Keratinocyte (primary cell): ENCODE results near the gene TOR1B. TPM values are rescaled to one million over a fixed set of nuclear protein-coding genes. Genes with fewer than 3 reads are reported as not detected.

Experiments used
- DNase-seq: peaks from one replicate; pipeline ENCODE4 v3.0.0-alpha.2; 2011; ENCODE audit warnings: low read depth, missing footprints, low spot score
- FAIRE-seq: peaks from 2 replicates; lab custom pipeline; 2011; peaks lifted over from hg19 to GRCh38; lab: Jason Lieb, UNC
- H2AFZ ChIP-seq: 2 replicates; pipeline ENCODE4 v1.6.0; 2012; ENCODE audit warnings: low read length, control low read depth, inconsistent platforms; ENCODE audit not compliant: control insufficient read depth
- H3K27ac ChIP-seq: 2 replicates; pipeline ENCODE4 v1.5.1; 2011; ENCODE audit warnings: low read length; ENCODE audit not compliant: control insufficient read depth, insufficient read depth
- H3K27me3 ChIP-seq: 3 replicates; pipeline ENCODE4 v1.6.0; 2011; ENCODE audit warnings: low read length; ENCODE audit not compliant: control insufficient read depth, insufficient read depth; ENCODE audit errors: extremely low read depth
- H3K36me3 ChIP-seq, 2 experiments: 2 replicates in 1 of 2; 3 replicates in 1 of 2; pipeline ENCODE4 v1.5.1; 2011; ENCODE audit warnings: low read length in 2 of 2, mild to moderate bottlenecking in 1 of 2; ENCODE audit not compliant: control insufficient read depth in 2 of 2, insufficient read depth in 2 of 2; ENCODE audit errors: extremely low read depth in 1 of 2
- H3K4me1 ChIP-seq: 3 replicates; pipeline ENCODE4 v1.5.1; 2011; ENCODE audit warnings: low read length; ENCODE audit not compliant: control insufficient read depth, insufficient read depth; ENCODE audit errors: extremely low read depth
- H3K4me2 ChIP-seq: 3 replicates; pipeline ENCODE4 v1.6.0; 2011; ENCODE audit warnings: low read depth, low read length; ENCODE audit not compliant: control insufficient read depth, insufficient read depth; ENCODE audit errors: extremely low read depth
- H3K4me3 ChIP-seq, 3 experiments: fragments of 200-600 bp in 1 of 3; sonication (generic) in 1 of 3; 2 replicates in 2 of 3; 3 replicates in 1 of 3; pipeline ENCODE4 v1.5.1; 2011 to 2016; ENCODE audit warnings: low read length in 3 of 3, mild to moderate bottlenecking in 3 of 3, control low read depth in 2 of 3, inconsistent platforms in 1 of 3, low read depth in 1 of 3, mixed read lengths in 1 of 3, mixed run types in 1 of 3, moderate library complexity in 1 of 3; ENCODE audit not compliant: control insufficient read depth in 2 of 3, insufficient read depth in 2 of 3; ENCODE audit errors: extremely low read depth in 1 of 3
- H3K79me2 ChIP-seq: 2 replicates; pipeline ENCODE4 v1.6.0; 2012; ENCODE audit warnings: low read length; ENCODE audit not compliant: control insufficient read depth, insufficient read depth
- H3K9ac ChIP-seq: 3 replicates; pipeline ENCODE4 v1.6.0; 2011; ENCODE audit warnings: low read length; ENCODE audit not compliant: control insufficient read depth, insufficient read depth; ENCODE audit errors: extremely low read depth
- H3K9me1 ChIP-seq: 3 replicates; pipeline ENCODE4 v1.6.0; 2011; ENCODE audit warnings: low read length; ENCODE audit not compliant: control insufficient read depth, insufficient read depth; ENCODE audit errors: extremely low read depth
- H3K9me3 ChIP-seq: 2 replicates; pipeline ENCODE4 v1.5.1; 2012; ENCODE audit warnings: low read depth, low read length; ENCODE audit not compliant: control insufficient read depth
- H4K20me1 ChIP-seq: 3 replicates; pipeline ENCODE4 v1.6.0; 2011; ENCODE audit warnings: low read length; ENCODE audit not compliant: control insufficient read depth, insufficient read depth; ENCODE audit errors: extremely low read depth
- EZH2 ChIP-seq: IDR thresholded peaks from one replicate; pipeline ENCODE4 v1.6.1; 2012; ENCODE audit warnings: inconsistent platforms, mild to moderate bottlenecking, low read length, moderate library complexity
- dilution Hi-C: fragments of 300-500 bp; cut with MboI; formaldehyde crosslinking; loops from one replicate; pipeline ENCODE4 v1.7.0; 2020; ENCODE audit warnings: low sequenced_read_pairs; ENCODE audit not compliant: extremely low pct_ligation_motif_present
- polyA plus RNA-seq, 5 experiments: library from polyadenylated mRNA; depleted of rRNA in 3 of 5; stranded (reverse) in 3 of 5; stranded (forward) in 1 of 5; unstranded in 1 of 5; fragments of >200 nt; gene quantifications; 1 replicate in 1 of 5; 2 replicates in 3 of 5; 3 replicates in 1 of 5; pipeline versions ENCODE4 v1.2.1 to v1.2.3, GENCODE V29; 2011 to 2012; ENCODE audit warnings: missing spikeins in 2 of 5, low read depth in 1 of 5, low replicate concordance in 1 of 5
- TF ChIP-seq, protein P1 (sequence below), 3 experiments: IDR thresholded peaks in 1 of 3; conservative IDR thresholded peaks in 1 of 3; optimal IDR thresholded peaks in 1 of 3; 2 replicates in 2 of 3; 3 replicates in 1 of 3; pipeline versions ENCODE3 to v1.5.1; 2011; ENCODE audit warnings: low read length in 3 of 3, mild to moderate bottlenecking in 3 of 3, moderate library complexity in 2 of 3, control low read depth in 1 of 3, inconsistent platforms in 1 of 3; ENCODE audit not compliant: insufficient read depth in 2 of 3; ENCODE audit errors: extremely low read depth in 1 of 3

The TOR1B gene
- polyA plus RNA-seq, 1 donor (not counting 4 experiments of a cell fraction or from before 2014, with no cell fraction given), result 24.2 TPM

DNA sequence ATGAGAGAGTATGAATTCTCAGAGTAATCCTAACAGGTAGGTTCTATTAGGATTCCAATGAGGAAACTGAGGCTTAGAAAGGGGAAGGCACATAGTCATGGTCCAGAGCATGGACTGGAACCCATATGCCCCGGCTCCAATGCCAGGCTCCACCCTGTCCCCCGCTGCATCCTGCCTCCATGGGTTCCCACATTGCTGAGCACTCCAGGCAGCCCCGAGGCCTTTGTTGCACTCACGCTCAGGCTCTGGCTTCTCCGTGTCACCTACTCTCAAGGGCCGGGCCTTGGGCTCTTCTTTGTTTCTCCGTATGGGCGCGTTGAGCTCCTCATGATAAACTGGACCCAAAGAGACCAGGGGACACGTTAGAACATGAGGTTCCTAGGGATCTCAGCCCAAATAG lies 26.0 kb downstream of the TOR1B start:
- Histone ChIP-seq H3K9ac (no peak overlapping the region), H3K27ac (no peak overlapping the region), H2AFZ (no peak overlapping the region), H3K36me3 (peaks cover 13 to 16% of the 10 kb centered on the region in 2 experiments), H3K27me3 (no peaks in the 10 kb centered on the region), H3K9me3 (no peaks in the 10 kb centered on the region), H3K4me3 (no peak overlapping the region), H3K79me2 (peaks cover 7% of the 10 kb centered on the region), H4K20me1 (no peaks in the 10 kb centered on the region), H3K4me1 (peaks cover 3% of the 10 kb centered on the region), H3K9me1 (no peaks in the 10 kb centered on the region), H3K4me2 (no peak overlapping the region)
- FAIRE-seq (no peak), DNase-seq (no peak)
- dilution Hi-C loops, result no loop called here
- TF ChIP-seq, protein P1, sequence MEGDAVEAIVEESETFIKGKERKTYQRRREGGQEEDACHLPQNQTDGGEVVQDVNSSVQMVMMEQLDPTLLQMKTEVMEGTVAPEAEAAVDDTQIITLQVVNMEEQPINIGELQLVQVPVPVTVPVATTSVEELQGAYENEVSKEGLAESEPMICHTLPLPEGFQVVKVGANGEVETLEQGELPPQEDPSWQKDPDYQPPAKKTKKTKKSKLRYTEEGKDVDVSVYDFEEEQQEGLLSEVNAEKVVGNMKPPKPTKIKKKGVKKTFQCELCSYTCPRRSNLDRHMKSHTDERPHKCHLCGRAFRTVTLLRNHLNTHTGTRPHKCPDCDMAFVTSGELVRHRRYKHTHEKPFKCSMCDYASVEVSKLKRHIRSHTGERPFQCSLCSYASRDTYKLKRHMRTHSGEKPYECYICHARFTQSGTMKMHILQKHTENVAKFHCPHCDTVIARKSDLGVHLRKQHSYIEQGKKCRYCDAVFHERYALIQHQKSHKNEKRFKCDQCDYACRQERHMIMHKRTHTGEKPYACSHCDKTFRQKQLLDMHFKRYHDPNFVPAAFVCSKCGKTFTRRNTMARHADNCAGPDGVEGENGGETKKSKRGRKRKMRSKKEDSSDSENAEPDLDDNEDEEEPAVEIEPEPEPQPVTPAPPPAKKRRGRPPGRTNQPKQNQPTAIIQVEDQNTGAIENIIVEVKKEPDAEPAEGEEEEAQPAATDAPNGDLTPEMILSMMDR (optimal IDR thresholded peaks at IDR 0.05 in 1 of 3, IDR thresholded peaks at IDR 0.05 in 1 of 3, conservative IDR thresholded peaks at IDR 0.05 in 1 of 3; ENCODE audit: extremely low read depth in 1 of 3, insufficient read depth in 2 of 3, low read length in 3 of 3), result no peak
- TF ChIP-seq EZH2, result no peak

DNA sequence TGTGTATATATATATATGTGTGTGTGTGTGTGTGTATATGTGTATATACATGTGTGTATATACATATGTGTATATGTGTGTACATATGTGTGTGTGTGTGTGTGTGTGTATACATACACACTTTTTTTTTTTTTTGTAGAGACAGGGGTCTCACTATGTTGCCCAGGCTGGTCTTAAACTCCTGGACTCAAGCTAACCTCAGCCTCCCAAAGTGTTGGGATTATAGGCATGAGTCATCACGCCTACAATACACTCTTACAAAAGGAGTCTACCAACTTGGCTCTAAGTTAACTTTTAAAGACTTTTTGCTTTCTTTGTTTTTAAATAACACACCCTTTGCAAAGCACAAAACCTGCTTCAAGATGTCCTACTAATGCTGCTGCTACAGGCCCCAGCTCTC lies 30.0 kb downstream of the TOR1B start:
- Histone ChIP-seq H3K4me2 (no peak overlapping the region), H3K4me3 (no peak overlapping the region), H3K27ac (no peak overlapping the region), H3K9me3 (no peaks in the 10 kb centered on the region), H2AFZ (no peak overlapping the region), H3K79me2 (peaks cover 18% of the 10 kb centered on the region), H3K9ac (no peak overlapping the region), H3K36me3 (peaks cover 11 to 15% of the 10 kb centered on the region in 2 experiments), H3K9me1 (no peaks in the 10 kb centered on the region), H3K27me3 (no peaks in the 10 kb centered on the region), H3K4me1 (peaks cover 15% of the 10 kb centered on the region), H4K20me1 (no peaks in the 10 kb centered on the region)
- FAIRE-seq (no peak), DNase-seq (no peak)
- TF ChIP-seq EZH2, result no peak
- TF ChIP-seq, protein P1 (optimal IDR thresholded peaks at IDR 0.05 in 1 of 3, IDR thresholded peaks at IDR 0.05 in 1 of 3, conservative IDR thresholded peaks at IDR 0.05 in 1 of 3; ENCODE audit: extremely low read depth in 1 of 3, insufficient read depth in 2 of 3, low read length in 3 of 3), result no peak
- dilution Hi-C loops, result no loop called here
